GM18861 (cell line): ENCODE data around the gene GRAMD1B.
A peak's percentile ranks its signal among the peaks of the same experiment; 100 is the strongest.

Experiments used
- ATAC-seq: cut with Tn5 transposase; IDR thresholded peaks from one replicate; pipeline ENCODE4 v1.9.1; 2021; ENCODE audit not compliant: unreplicated experiment

GRAMD1B gene

GRCh38 chr11:123624974-123625373 is 194.9 kb downstream of the GRAMD1B start:
- ATAC-seq = no peak

DNA sequence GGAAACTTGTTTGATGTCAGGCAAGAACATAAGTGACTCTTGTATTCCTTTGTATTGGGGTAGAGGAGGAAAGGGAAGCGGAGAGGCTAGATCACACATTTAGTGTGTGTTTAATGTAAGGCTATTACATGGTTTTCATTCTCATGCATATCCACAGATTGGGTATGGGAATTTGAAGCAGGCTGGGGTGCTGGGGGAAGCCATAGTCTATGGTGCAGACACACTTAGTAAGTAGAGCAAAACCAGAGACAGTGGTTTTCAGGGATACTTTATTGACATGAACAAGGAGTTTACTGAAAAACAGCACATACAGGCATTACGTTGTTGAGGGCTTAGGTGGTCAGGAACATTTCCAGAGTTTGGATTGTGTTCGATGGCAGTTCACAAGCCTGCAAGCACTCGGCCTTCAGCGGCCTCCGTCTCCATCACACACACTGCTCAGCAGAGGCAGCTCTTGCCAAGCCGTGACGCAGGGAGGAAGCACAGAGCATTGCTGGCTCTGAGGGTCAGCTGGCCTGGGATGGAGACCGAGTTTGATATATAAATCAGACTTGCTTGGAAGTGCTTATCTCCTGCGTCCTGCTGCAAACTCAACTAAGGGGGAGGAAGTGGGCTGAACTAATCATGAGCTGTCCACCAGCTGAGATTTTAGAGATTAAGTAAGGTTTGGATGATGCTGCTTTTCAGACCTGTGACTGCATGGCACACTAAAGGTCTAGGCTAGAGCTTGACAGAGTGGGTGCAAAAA is 199.0 kb downstream of the GRAMD1B start:
- ATAC-seq = no peak

GRCh38 chr11:123630126-123630608 is 200.1 kb downstream of the GRAMD1B start:
- no peak for ATAC-seq

DNA sequence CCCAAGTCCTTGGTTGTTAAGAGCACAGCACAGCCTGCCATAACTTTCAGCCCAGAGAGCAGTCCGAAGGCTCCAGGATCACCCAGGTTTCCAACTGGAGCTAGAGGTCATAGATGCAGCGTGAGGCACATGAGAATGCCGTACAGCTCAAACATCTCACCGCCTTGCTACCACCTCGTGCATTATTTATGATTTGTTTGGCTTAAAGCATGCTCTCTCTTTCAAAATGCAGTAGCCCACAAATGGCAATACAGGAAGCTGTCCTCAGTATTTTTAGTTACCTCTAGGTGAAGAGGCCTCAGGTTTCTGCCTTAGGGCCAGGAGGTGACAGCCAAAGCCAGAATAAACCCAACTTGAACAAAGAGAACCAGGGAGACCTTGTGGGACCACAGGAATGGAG is 210.0 kb downstream of the GRAMD1B start:
- no peak for ATAC-seq

DNA sequence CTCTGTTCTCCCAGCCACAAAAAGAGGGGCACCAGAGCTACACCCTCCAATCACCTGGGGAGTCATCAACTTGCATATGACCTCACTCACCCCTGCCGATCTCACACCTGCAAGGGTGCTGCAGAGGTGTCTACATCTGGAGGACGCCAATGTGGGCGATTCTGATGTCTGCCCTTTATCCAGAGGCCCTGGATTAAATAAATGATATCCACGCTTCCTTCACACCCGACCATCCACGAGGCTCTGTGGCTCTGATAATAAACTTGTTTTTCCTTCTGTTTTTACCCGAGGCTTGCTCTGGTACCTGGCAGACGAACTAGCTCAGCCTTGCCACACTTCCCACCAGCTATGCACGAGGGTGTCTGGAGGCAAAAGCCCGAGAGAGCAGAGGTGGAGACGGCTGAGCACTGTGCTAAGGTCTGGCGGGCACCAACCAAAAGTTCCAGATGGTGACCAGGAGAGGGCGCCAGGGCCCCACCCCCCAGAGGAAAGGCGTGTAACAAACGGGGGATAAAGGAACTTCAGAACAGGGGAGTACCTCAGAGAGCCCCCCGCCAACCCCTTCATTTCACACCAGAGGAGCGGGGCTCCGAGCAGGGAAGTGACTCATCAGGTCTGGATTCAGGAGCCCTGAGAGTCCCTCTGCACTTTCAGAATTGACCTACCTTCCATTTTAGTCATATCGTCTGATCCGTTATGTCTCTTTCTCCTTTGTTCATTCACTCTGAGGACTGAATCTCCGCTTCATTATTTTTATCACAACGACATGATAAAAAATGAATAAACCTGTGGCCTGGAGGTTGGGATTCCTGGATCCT is 210.8 kb downstream of the GRAMD1B start:
- ATAC-seq = peak; percentile 62

- no peak for ATAC-seq
Measured at GRCh38 chr11:123641495-123641840, 211.4 kb downstream of the GRAMD1B start.

DNA sequence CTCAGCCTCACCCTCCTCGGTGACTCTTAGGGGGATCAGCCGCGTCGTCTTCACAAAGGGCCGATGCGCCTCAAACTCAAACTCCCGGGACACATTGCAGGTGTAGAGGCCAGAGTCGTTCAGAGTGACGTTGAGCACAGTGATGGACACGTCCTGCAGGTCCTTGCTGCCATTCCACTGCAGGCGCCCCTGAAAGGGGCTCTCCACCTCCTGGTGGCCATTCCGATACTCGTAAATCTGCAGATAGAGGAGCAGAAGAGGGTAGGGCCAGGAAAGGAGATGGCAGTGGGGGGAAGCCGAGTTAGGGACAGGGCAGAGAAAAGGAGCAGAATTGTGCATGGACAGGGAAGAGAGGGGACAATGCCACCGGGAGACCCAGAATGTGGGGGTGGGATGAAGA is 212.4 kb downstream of the GRAMD1B start:
- ATAC-seq = no peak

DNA sequence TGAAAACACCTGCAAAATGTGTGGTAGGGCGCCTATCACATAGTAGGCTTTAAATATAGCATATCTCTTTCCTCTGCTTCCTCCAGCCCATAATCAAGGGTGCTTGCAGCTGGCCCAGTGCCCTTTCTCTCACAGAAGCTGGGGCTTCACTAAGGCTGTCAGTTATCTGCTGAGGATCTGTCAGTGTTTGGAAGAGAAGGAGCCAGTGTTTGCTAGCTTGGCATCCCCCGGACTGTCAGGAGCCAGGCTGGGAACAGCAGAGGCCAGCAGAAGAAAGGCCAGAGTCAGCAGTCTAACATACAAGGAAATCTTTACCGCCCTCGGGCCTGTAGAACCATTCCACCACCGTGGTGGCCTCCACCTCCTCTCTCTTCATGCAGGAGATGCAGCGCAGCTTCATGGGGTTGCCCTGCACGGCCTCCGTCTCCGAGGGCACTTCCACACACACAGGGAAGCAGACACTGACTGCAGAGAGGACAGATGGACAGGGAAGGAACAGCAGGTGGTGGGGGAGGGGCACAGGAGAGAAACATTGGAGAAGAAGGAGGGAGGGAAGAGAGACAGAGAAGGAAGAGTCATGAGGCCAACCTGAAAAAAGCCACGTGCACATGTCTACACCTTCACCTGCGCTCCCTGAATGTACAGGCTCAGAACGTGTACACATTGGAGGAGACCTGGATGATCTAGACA is 215.4 kb downstream of the GRAMD1B start:
- ATAC-seq = no peak

DNA sequence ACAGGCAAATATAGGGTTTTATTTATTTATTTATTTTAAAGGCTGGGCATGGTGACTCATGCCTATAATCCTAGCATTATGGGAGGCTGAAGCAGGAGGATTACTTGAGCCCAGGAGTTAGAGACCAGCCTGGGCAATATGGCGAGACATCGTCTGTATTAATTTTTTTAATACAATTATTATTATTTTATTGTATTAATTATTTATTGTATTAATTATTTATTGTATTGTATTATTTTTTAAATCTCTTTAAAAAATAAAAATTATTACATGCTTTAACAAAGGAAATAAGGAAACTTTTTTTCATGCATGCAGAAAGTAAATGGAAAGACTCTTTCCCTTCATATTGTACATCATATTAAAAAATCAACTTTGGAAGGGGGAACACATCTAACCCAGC is 220.8 kb downstream of the GRAMD1B start:
- no peak for ATAC-seq

GRCh38 chr11:123652599-123652998 is 222.5 kb downstream of the GRAMD1B start:
- no peak for ATAC-seq

DNA sequence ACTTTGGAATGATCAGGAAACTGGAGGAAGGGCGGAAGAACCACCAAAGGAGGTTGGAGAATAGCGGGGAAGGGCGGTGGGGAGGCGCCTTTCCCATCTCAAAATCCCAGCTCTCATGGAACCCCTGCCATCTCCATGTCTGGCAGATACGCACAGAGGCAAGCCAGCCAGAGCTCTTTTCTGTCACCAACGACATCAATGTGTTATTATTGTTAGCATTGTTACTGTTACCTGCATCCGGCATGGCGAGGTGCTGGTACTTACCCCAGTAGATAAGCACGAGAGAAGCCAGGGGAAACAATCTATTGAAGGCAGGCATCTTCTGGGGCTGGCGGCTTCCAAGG is 223.4 kb downstream of the GRAMD1B start:
- no peak for ATAC-seq

GRCh38 chr11:123653827-123654565 is 223.9 kb downstream of the GRAMD1B start:
- ATAC-seq = no peak

DNA sequence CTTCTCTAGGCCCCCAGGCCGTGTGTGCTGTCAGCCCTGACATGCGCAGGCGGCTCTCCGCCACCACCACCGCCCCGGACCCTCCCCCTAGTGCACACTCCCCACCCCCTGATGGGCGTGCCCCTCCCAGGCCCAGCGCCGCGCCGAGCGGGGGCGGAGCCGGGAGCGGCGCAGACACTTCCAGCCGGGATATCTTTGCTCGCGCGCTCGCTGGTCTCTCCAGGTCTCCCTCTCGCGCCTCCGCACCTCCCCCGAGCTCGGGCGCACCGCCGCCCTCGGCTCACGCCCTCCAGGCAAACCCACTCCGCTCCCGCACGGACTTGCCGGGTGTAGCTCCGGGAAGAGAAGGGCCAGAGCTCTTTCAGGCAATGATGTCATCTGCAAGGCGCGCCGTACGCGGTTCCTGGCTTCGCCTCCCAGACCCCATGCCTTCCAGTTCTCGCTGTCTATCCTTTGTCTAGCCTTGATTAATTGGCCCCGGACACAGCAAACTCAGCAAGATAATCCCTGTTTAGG is 224.6 kb downstream of the GRAMD1B start, which contains the start of gene SCN3B:
Gene SCN3B (minus strand): TSS at position 59 of the 516 bp plus-strand sequence. CDS start 823 bp downstream, outside the sequence.
- ATAC-seq = no peak

DNA sequence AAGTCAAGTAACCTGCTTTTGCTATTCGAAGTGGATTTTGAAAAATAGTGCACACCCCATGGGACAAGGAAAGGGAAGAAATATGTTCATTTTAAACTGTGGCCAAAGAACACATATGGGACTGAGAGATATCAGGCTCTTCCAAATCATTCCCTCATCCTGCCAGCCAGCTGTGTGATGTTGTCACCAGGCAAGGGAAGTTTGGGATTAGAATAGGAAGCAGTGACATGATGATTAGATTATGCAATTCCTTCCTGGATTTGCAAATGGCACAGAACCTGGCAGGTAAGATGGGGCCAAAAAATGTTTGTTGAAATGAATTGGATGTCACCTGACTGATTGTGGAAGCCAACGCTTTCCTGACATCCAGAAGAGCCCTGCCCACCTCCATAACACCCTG is 229.2 kb downstream of the GRAMD1B start:
- ATAC-seq = no peak

GRCh38 chr11:123659965-123660364 is 229.9 kb downstream of the GRAMD1B start:
- ATAC-seq = peak; percentile 90

- no peak for ATAC-seq
Measured at GRCh38 chr11:123665306-123665705, 235.2 kb downstream of the GRAMD1B start.

DNA sequence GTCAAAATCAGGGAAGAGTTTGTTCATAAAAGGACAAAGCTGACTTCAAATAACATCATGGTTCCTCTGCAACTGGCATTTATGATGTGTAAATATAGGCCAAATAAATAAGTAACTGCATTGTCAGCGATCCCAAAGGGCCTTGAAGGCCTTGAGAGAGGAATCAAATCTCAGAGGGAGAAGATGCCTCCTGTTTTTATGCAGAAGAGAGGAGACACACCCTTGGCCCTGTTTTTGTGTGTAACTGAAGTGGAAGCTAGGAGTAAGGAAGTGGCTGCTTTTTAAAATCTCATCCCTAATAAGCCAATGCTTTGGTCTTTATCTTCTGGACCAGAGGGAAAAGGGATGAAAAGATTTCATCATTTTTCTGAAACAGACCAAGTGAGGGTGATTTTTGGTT is 240.0 kb downstream of the GRAMD1B start:
- no peak for ATAC-seq

GRCh38 chr11:123671534-123671933 is 241.5 kb downstream of the GRAMD1B start:
- ATAC-seq = no peak

GRCh38 chr11:123672568-123672967 is 242.5 kb downstream of the GRAMD1B start:
- no peak for ATAC-seq

DNA sequence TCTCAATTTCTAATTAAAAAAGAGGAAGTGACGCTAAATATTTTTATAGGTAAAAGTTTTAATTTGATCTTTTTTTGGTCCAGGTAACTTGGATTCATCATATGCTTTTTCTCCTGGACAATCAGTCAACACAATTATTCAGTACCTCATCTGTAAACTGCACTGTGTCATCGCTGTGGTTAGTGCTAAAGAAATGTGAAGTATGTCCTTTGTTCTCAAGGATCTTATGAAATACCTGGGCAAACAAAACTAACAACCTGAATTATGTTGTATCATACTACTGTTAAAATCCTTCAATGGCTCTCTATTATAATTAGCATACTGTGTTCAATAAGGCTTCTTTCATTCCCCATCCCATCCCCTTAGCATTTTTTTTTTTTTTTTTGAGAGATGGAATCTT is 244.2 kb downstream of the GRAMD1B start:
- no peak for ATAC-seq
